ENCODE measurements around the gene GSG1. TPM values are rescaled to one million over a fixed set of nuclear protein-coding genes. Genes with fewer than 3 reads are reported as not detected.
"Not testable (repeated sequence)": the region's sequence is repeated elsewhere in the genome, so short reads cannot be mapped to it uniquely, and the experiment has no call there.

Gene GSG1
- polyA plus RNA-seq, 5 donors = 0.49 to 1.0 (median 0.69) TPM

DNA sequence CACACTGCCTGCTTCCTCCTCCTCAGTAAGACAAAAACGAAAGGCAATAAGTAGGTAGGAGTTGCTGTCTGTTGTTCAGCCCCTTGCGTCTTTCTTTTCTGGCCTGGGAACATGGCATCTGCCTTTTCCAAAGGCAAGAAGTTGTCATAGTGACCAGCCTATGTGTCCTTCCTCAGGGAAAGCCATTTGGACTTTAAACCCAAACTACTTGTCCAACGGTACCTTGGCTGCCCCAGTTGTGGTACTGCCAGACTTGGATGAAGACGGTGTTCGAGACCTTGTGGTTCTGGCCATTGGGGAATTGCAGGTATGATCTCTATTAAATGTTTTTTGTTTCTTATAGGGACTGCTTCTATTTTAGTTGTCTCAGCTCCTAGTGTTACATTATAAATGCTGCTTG, 40.8 kb downstream of the GSG1 start:
- no peak for DNase-seq

- DNase-seq = no peak
These were observed 42.1 kb downstream of the GSG1 start for GRCh38 chr12:13061377-13061776.

DNA sequence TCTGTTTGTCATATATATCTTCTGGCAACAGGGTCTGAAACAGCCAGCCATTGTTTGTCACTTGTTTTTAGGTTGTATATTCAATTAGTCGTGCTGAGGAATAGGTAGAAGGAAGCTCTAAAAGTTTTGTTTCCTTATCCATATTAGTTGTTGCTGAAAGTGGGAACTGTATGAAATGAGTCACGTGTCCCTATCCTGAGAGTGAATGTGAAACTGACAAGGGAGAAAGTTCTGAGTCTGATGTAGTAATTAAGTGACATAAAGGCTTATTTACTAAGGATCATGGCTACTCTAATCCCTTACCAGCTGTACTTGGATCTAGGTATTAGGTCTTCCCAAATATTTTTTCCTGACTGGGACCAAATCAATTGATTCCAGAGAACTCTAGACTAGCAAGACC, 42.9 kb downstream of the GSG1 start:
- DNase-seq = no peak

DNA sequence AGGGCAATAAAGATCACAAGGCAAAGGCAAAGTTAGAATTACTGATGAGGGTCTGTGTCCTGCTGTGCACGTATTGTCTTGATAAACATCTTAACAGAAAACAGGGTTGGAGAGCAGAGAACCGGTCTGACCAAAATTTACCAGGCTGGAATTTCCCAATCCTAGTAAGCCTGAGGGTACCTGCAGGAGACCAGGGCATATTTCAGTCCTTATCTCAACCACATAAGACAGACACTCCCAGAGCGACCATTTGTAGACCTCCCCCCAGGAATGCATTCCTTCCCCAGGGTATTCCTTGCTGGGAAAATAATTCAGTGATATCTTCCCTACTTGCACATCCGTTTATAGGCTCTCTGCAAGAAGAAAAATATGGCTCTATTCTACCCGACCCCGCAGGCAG, 49.9 kb downstream of the GSG1 start:
- DNase-seq = not testable (repeated sequence)

- no peak for DNase-seq
These were observed 51.0 kb downstream of the GSG1 start for GRCh38 chr12:13052421-13052820.

DNA sequence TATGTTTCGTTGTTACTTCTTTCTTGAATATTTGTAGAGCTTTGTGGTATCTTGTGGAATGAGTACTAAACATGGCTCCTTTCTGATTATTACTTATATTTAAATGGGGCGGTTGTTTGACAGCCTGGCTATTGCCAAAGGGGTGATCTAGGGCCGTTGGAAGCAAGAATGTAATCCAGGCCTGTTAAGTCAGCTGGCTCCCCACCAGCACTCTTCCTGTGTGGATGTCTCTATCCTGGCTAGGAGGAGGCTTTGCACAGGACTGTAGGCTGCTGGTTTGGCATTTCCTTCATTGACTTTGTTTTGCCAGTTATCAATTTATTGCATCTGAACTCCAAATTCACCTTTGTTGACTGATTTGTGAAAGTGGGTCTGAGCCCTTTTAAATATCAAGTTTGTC, 53.7 kb downstream of the GSG1 start:
- no peak for DNase-seq

DNA sequence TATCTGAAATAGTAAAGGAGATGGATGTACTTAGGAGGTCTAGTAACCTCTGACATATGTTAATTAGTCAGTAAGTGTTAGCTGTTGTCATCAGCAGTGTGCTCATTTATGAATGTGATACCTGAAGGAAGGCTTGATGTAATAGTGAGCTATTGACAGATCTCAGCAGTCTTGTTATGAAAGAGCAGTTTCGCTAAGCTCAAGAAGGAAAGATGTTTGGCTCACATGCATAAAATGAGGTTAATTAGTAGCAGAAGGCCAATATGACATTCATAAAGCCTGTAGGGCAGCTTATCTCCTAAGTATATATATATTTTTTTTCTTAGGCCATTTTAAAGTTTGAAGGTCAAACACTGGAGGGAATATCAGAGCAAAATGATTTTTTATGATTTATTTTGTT, 56.5 kb downstream of the GSG1 start:
- DNase-seq = no peak

GRCh38 chr12:13045816-13046215, 57.7 kb downstream of the GSG1 start:
- no peak for DNase-seq

- peak; percentile 10 to 12 for DNase-seq
These were observed 58.6 kb downstream of the GSG1 start for GRCh38 chr12:13044906-13045299.

DNA sequence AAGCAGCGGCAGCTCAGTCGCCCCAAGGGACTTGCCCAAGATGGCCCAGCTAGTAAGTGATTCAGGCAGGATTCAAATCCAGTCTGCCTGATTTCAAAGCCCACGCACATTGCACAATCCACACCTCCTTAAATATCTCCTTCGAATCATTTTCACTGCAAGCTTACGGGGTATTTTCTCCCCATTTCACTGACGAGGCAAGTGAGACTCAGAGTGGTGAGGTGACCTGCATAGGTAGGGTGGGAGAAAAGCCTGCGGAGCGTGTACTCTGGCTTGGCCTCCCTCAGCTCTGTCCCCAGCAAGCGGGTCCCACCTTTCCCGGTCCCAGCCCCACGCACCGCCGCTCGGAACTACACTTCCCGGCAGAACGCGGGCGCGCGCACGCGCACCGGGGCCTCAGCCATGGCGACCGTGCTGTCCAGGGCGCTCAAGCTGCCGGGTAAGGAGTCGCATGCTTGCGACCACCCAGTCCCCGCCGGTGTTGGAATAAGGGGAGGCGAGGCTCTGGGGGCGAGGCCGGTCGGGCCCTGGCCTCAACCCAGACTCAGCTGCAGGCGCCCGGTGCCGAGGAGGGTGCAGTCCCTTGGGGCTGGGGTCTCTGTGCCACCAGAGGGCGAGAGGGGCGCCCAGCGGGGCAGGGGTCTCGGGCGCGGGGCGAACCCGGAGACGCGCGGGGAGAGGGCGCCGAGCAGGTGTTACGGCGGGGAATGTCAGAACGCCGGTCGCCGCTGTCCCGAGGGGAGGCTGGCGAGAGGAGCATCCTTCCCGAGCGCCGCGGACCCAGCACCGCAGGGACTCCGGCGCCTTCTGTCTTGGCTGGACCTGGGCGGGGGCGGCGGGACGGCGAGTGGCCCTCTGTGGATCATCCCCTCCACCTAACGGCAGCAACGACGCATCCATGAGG, 59.2 kb downstream of the GSG1 start, which contains the start of gene FAM234B:
Gene FAM234B, plus strand, starts transcription at position 380 of the 904 bp plus-strand sequence. Its CDS starts 23 bp downstream, at position 403.
- peak; percentile 59 to 60 for DNase-seq

GRCh38 chr12:13042666-13043230, 60.7 kb downstream of the GSG1 start:
- DNase-seq = no peak

GRCh38 chr12:13041224-13041623, 62.2 kb downstream of the GSG1 start:
- no peak for DNase-seq

GRCh38 chr12:13039328-13039956, 64.0 kb downstream of the GSG1 start:
- no peak for DNase-seq

DNA sequence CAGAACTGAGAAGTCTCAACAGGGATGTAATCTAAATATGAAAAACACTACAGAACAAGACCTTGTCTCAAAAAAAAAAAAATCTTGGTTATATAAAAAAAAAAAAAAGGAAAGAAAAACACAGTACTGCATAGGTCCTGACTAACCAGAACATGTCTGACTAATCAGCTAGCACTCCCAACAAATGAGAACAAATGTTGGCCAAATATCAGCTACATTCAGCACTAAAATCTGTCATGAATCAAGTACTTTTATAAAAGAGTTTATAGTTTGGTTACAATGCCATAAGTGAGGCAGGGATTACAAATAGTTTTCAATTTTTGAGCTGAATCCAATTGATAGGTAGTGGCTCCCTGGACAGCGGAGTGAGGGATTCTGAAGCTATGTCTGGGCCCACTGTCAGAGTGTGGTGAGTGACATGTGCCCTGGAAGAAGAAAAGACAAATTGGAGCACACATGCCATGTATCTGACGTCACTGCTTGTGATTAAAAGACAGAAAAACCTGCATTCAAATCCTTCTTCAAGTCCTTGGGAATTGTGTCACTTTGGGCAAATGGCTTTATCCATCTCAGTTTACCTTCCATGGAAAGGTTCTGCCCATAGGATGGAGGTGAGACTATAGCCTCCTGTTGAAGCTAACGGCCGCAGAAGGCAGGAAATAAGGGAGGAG, 64.8 kb downstream of the GSG1 start:
- DNase-seq = no peak

DNA sequence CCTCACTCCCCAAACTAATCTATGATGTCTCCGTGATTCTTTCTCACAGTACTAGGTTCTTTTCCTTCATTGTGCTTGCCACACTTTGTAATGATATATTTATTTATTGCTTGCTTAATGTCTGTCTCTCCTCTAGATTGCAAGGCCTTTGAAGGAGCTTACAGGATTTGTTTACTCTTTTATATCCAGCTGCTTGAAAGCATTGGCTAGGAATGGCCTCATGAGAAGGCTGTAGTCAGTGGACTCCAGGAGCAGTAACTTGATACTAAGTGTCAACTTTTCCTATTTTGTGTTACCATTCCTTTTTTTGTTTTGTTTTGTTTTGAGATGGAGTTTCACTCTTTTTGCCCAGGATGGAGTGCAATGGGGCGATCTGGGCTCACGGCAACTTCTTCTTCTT, 66.6 kb downstream of the GSG1 start:
- DNase-seq = no peak

DNA sequence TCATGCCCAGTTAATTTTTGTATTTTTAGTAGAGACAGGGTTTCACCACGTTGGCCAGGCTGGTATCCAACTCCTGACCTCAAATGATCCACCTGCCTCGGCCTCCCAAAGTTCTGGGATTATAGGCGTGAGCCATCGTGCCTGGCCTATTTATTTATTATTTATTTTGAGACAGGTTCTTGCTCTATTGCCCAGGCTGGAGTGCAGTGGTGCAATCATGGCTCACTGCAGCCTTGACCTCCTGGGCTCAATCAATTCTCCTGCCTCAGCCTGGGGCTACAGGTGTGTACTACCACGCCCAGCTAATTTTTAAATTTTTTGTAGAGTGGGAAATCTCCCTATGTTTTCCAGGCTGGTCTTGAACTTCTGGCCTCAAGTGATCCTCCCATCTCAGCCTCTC, 68.1 kb downstream of the GSG1 start:
- DNase-seq = not testable (repeated sequence)

Other genes starting within 250 kb of the GSG1 start
- 10 to 100 TPM in 4 of 5 donors, 1 to 10 TPM in 1; 8.8 to 25.0 (median 13.9) TPM for gene GPRC5A, start 212.1 kb downstream of the GSG1 start, polyA plus RNA-seq (ENCODE audit: insufficient read depth in 1 of 5, insufficient read length in 5 of 5, low replicate concordance in 1 of 5)
- 1 to 10 TPM in 2 of 5 donors, under 1 TPM in 3; 0.70 to 1.6 (median 0.85) TPM for gene GPRC5D, start 151.5 kb downstream of the GSG1 start, polyA plus RNA-seq (ENCODE audit: insufficient read depth in 1 of 5, insufficient read length in 5 of 5, low replicate concordance in 1 of 5)
- 10 to 100 TPM; 55.0 to 72.9 (median 63.6) TPM for gene HEBP1, start 103.4 kb downstream of the GSG1 start, polyA plus RNA-seq (ENCODE audit: insufficient read depth in 1 of 5, insufficient read length in 5 of 5, low replicate concordance in 1 of 5)
- gene FAM234B, start 59.3 kb downstream of the GSG1 start, polyA plus RNA-seq (ENCODE audit: insufficient read depth in 1 of 5, insufficient read length in 5 of 5, low replicate concordance in 1 of 5) = 1 to 10 TPM; 7.6 to 9.6 (median 8.7) TPM
- gene EMP1, start 93.1 kb upstream of the GSG1 start, polyA plus RNA-seq (ENCODE audit: insufficient read depth in 1 of 5, insufficient read length in 5 of 5, low replicate concordance in 1 of 5) = 100 to 1,000 TPM in 4 of 5 donors, 10 to 100 TPM in 1; 91.0 to 141 (median 115) TPM

All from right lung (tissue), 5 donors.